Natural killer cell treated with Interleukin-12 subunit alpha and Interleukin-12 subunit beta and Interleukin-15 and Interleukin-18, amount 100 ng/mL, for 72 hours (primary cell): Measurements from ENCODE around the gene DHRS13. TPM values are rescaled to one million over a fixed set of nuclear protein-coding genes. Genes with fewer than 3 reads are reported as not detected.
A peak's percentile ranks its signal among the peaks of the same experiment; 100 is the strongest.
"Not testable (repeated sequence)": the region's sequence is repeated elsewhere in the genome, so short reads cannot be mapped to it uniquely, and the experiment has no call there.

ENCODE experiments used
- ATAC-seq, 2 donors: fragments of 150-1000 bp; cut with Tn5 transposase in 1 of 2; sonication (Bioruptor Pico), chemical (Tn5 transposase) in 1 of 2; 2 replicates each; pipeline ENCODE4 v1.10.0; 2021
- DNase-seq: peaks from one replicate; pipeline ENCODE4 v3.0.0; 2022; ENCODE audit warnings: low spot score
- H3K27ac Mint-ChIP-seq, 2 donors: 1 replicate in 1 of 2; 2 replicates in 1 of 2; pipeline ENCODE4 v1.8.0; 2022; ENCODE audit warnings: mixed read lengths in 2 of 2, mild to moderate bottlenecking in 1 of 2, moderate library complexity in 1 of 2
- H3K27me3 Mint-ChIP-seq, 2 donors: 1 replicate in 1 of 2; 2 replicates in 1 of 2; pipeline ENCODE4 v1.8.0; 2022; ENCODE audit warnings: mixed read lengths in 2 of 2
- H3K36me3 Mint-ChIP-seq: one replicate; pipeline ENCODE4 v1.8.0; 2022; ENCODE audit warnings: mixed read lengths
- H3K4me1 Mint-ChIP-seq, 2 donors: 1 replicate in 1 of 2; 2 replicates in 1 of 2; pipeline ENCODE4 v1.8.0; 2022; ENCODE audit warnings: low read depth in 2 of 2, mixed read lengths in 2 of 2, mild to moderate bottlenecking in 1 of 2
- H3K4me3 Mint-ChIP-seq: one replicate; pipeline ENCODE4 v1.8.0; 2022; ENCODE audit warnings: mixed read lengths
- H3K9me3 Mint-ChIP-seq: 2 replicates; pipeline ENCODE4 v1.8.0; 2022; ENCODE audit warnings: mixed read lengths
- total RNA-seq, 2 donors: library from RNA; stranded (reverse); gene quantifications; one replicate each; pipeline ENCODE4 v1.2.3, GENCODE V29; 2022

DHRS13 gene
- total RNA-seq, 2 donors from 2014 or later: 22.5 to 26.1 TPM

DNA sequence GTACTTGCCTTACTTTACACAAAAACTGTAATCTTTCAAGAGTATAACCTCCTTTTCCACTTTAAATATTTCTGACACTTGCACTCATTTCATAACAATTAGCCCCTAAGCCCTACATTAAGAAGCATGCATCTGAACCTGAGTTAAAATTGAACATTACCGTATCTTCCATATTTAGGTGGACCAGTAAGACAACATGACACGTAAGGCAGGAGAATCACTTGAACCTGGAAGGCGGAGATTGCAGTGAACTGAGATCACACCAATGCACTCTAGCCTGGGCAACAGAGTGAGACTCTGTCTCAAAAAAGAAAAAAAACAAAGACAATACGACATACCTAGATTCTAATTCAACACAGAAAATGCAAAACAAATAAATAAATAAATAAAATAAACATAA is 41.5 kb upstream of the DHRS13 start:
- no peak overlapping the region for H3K4me3 Mint-ChIP-seq
- no peaks in the 10 kb centered on the region for H3K36me3 Mint-ChIP-seq
- peaks cover 50 to 57% of the 10 kb centered on the region in 2 donors for H3K4me1 Mint-ChIP-seq
- no peaks in the 10 kb centered on the region for H3K9me3 Mint-ChIP-seq
- DNase-seq (no peak), ATAC-seq (no peak)
- H3K27ac Mint-ChIP-seq: peak overlapping the region; percentile 14 to 83
- no peaks in the 10 kb centered on the region for H3K27me3 Mint-ChIP-seq

DNA sequence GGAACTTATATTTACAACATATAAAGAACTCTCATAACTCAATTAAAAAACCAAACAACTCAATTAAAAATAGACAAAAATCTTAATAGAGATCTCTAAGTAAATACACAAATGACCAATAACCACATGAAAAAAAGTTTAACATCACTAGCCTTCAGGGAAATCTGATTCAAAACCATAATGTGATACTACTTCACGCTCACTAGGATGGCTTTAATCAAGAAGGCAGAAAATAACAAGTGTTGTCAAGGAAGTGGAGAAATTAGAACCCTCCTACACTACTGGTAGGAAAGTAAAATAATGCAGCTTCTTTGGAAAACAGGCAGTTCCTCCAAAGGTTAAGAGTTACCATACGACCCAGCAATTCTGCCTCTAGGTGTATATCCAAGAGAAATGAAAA is 40.0 kb upstream of the DHRS13 start:
- Mint-ChIP-seq H3K9me3 (no peaks in the 10 kb centered on the region), H3K27me3 (no peaks in the 10 kb centered on the region), H3K4me1 (peaks cover 51 to 55% of the 10 kb centered on the region in 2 donors), H3K27ac (no peak overlapping the region), H3K36me3 (no peaks in the 10 kb centered on the region), H3K4me3 (no peak overlapping the region)
- DNase-seq (no peak), ATAC-seq (no peak)

DNA sequence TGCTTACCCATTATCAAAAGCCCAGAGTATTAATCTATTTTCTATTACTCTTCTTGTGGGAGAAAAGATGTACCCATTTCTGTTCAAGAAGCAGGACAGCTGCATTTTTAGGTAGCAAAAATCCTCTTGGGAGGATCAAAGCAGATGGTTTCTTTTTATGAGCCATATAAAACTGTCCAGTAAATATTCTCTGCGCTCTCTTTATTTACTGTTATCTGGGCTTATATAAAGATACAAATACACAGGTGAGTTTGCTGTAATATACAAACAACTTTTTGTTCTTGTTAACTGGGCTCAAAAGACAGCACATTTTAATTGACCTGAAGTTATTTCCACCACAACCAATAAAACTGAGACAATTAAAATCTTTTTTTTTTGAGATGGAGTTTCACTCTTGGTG is 38.4 kb upstream of the DHRS13 start:
- Mint-ChIP-seq H3K4me1 (peaks cover 54 to 61% of the 10 kb centered on the region in 2 donors), H3K27me3 (no peaks in the 10 kb centered on the region), H3K9me3 (no peaks in the 10 kb centered on the region), H3K36me3 (no peaks in the 10 kb centered on the region), H3K4me3 (no peak overlapping the region), H3K27ac (peak overlapping the region in 1 of 2 donors; percentile 59)
- no peak for DNase-seq
- ATAC-seq: no peak

DNA sequence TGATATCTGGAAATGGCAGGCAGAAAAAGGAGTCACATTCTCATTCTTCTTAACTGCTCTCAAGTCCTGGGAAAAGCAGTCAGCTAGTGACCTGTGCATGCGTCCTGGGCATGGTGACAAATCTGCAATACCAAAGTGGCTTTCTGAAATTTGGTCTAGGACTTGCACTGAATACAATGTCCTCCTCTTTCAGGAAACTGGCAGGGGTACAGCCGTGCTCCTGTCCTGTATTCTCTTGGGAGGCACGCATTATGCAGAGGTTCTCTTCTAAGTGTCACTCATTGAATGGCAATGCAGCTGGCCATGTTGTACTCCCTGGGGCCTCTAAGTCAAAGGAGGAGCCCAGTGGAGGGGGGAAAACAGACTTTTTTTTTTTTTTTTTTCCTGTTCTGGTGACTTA is 37.8 kb upstream of the DHRS13 start:
- Mint-ChIP-seq H3K4me3 (no peak overlapping the region), H3K27ac (no peak overlapping the region), H3K36me3 (no peaks in the 10 kb centered on the region), H3K27me3 (no peaks in the 10 kb centered on the region), H3K4me1 (peaks cover 55 to 63% of the 10 kb centered on the region in 2 donors), H3K9me3 (no peaks in the 10 kb centered on the region)
- no peak for DNase-seq
- no peak for ATAC-seq

DNA sequence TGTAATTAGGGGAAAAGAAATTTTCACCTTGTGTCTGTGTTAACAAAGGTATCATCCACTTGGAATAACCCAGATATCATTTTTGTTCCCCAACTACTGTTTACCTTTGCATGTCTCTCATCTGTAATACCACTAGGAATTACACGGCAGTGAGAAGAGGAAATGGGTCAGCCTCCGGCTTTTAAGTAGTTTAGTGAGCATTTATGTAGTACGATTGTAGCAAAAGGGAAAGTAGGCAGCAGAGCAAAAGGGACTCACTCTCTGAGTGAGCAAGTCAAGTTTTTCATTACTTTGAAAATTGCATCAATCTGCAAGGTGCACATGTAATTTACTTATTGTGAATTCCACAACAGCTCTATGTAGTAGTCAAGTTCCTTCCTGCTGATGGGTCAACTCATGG is 37.3 kb upstream of the DHRS13 start:
- Mint-ChIP-seq H3K9me3 (no peaks in the 10 kb centered on the region), H3K36me3 (no peaks in the 10 kb centered on the region), H3K27ac (no peak overlapping the region), H3K4me3 (no peak overlapping the region), H3K27me3 (no peaks in the 10 kb centered on the region), H3K4me1 (peaks cover 56 to 61% of the 10 kb centered on the region in 2 donors)
- no peak for DNase-seq
- ATAC-seq: no peak

DNA sequence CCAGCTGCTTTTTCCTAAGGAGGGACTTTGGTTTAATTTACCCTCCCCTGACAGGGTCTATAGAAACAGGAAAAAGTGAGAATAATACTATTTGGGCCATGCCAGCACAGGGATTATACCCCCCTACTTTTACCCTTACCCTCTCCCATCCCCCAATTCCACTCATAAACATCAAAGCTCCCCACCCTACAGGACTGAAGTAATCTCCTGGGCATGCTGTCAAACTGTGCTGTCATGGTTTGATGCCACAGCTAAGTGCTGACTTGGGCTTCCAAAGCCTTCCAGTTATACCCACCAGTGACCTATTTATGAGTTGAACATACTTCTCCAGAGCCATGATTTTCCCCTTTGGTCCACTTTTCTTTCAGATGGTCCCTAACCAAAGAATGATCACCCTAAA is 35.7 kb upstream of the DHRS13 start:
- DNase-seq: no peak
- H3K27ac Mint-ChIP-seq: no peak overlapping the region
- H3K9me3 Mint-ChIP-seq: no peaks in the 10 kb centered on the region
- H3K36me3 Mint-ChIP-seq: no peaks in the 10 kb centered on the region
- no peak overlapping the region for H3K4me3 Mint-ChIP-seq
- H3K27me3 Mint-ChIP-seq: no peaks in the 10 kb centered on the region
- H3K4me1 Mint-ChIP-seq: peaks cover 54 to 58% of the 10 kb centered on the region in 2 donors
- no peak for ATAC-seq

DNA sequence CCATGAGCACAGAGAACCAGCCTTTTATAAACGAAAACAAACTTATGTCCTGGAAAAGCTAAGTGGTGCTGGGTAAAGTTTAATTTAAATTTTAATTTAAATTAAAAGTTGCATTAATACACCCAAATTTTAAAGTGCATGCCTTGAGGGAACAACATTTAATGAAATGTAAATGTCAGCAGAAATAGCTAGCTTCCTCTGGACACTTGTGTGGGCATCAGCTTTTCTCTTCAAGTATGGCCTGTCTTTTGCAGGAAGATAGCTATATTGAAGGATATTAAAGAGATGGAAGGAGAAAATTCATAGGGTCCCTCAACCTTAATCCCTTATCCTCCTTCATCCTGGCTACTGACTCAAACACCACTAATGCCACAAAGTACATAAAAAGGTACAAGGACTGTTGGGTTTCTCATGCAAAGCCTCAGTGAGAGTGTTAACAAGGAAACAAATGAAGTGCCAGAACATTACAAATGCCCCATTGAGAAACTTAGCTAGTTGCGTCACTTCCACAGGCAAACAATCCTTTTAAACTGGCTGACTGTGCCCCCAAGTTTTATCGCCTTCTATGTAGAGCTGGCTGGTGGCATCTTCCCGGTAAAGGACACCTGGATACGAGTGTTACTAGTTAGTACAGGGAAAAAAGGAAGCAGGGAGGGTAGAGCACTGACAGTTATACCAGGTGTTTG is 34.3 kb upstream of the DHRS13 start:
- ATAC-seq: peak; percentile 71 to 79
- peak overlapping the region; percentile 66 for H3K4me3 Mint-ChIP-seq
- no peaks in the 10 kb centered on the region for H3K9me3 Mint-ChIP-seq
- H3K4me1 Mint-ChIP-seq: peaks cover 54 to 57% of the 10 kb centered on the region in 2 donors
- peak overlapping the region; percentile 55 to 60 for H3K27ac Mint-ChIP-seq
- H3K27me3 Mint-ChIP-seq: no peaks in the 10 kb centered on the region
- no peaks in the 10 kb centered on the region for H3K36me3 Mint-ChIP-seq
- DNase-seq: no peak

DNA sequence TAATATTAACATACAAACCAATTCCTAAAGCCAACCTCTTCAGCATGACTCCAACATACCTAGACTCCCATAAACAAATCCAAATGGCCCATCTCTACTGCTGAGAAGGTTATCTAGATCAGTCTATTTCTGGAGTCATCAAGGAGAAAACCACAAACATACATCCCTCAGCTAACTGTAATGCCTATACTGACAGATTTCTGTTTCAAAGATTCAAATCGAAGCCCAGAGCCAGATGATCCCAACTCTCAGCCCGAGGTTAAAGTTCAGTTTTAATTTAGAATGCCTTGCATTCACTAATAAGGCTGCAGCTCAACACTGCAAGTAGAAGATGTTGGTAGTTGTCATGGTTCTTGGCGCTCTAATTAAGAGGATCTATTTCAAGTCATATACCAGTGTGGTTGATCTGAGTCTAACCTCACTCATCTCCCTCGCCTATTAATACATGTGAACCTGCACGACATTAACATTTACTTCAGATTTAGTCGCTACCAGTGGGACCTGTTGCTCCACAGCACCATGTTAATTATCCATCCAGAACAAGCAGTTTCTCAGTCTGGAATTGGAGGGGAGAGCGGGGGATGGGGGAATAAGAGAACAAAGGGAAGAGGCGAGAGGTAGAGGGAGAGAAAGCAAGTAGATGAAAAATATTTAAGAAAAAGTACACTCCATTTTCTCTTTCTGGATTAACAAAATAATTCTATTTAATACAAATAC is 33.0 kb upstream of the DHRS13 start:
- no peak overlapping the region for H3K4me3 Mint-ChIP-seq
- no peak for DNase-seq
- no peaks in the 10 kb centered on the region for H3K9me3 Mint-ChIP-seq
- H3K4me1 Mint-ChIP-seq: peaks cover 47 to 53% of the 10 kb centered on the region in 2 donors
- no peaks in the 10 kb centered on the region for H3K36me3 Mint-ChIP-seq
- no peak for ATAC-seq
- peak overlapping the region; percentile 55 to 60 for H3K27ac Mint-ChIP-seq
- H3K27me3 Mint-ChIP-seq: no peaks in the 10 kb centered on the region

DNA sequence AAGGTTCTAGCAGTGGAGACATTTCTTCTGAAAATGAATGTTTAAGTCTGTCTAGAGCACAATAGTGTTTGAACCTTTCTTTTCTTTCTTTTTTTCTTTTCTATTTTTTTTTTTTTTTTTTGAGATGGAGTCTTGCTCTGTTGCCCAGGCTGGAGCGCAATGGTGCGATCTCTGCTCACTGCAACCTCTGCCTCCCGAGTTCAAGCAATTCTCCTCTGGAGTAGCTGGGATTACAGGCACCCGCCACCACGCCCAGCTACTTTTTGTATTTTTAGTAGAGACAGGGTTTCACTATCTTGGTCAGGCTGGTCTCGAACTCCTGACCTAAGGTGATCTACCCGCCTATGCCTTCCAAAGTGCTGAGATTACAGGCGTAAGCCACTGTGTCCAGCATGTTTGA is 31.6 kb upstream of the DHRS13 start:
- Mint-ChIP-seq H3K4me1 (peaks cover 45 to 48% of the 10 kb centered on the region in 2 donors), H3K27ac (peak overlapping the region in 1 of 2 donors; percentile 33)
- not testable (repeated sequence) for H3K9me3 Mint-ChIP-seq, DNase-seq, ATAC-seq, H3K27me3 Mint-ChIP-seq, H3K4me3 Mint-ChIP-seq, H3K36me3 Mint-ChIP-seq

DNA sequence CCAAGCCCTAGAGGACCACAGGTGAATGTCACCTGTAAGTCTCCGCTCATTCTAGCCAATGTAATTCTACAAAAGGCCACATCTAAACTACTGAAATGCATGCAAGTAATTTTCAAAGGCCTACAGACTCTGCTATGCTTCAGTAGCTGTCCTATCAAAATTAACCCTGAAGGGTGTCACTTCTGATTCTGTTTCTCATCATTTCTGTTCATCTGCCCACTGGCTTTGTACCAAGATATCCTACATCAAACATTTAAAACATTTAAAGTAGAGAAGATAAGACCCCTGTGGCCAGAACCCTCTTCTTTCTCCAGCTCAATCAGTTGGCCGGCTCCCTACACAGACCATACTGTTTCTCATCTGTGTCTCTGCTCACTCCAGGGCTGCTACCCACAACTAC is 26.9 kb upstream of the DHRS13 start:
- peak overlapping the region; percentile 13 to 36 for H3K27ac Mint-ChIP-seq
- DNase-seq: no peak
- peaks cover 44 to 50% of the 10 kb centered on the region in 2 donors for H3K4me1 Mint-ChIP-seq
- H3K9me3 Mint-ChIP-seq: peaks cover 3% of the 10 kb centered on the region
- no peak for ATAC-seq
- peaks cover 22% of the 10 kb centered on the region for H3K36me3 Mint-ChIP-seq
- H3K27me3 Mint-ChIP-seq: no peaks in the 10 kb centered on the region
- H3K4me3 Mint-ChIP-seq: no peak overlapping the region

DNA sequence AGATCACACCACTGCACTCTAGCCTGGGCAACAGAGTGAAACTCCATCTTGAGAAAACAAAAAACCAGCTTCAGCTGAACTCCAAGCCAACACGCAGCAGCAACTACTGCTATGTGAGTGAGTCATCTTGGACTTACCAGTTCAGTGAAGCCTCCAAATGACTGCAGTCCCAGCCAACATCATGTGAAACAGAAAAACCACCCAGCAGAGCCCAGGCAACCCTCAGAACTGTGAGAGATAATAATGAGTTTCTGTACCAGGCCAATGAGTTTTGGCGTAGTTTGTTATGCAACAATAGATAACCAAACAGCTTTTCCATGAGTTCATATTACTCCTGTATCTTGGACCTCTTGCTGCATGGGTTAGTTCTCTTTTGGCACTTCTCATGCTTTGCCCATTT is 25.2 kb upstream of the DHRS13 start:
- no peaks in the 10 kb centered on the region for H3K27me3 Mint-ChIP-seq
- H3K4me1 Mint-ChIP-seq: peaks cover 49 to 52% of the 10 kb centered on the region in 2 donors
- peak overlapping the region; percentile 32 for H3K4me3 Mint-ChIP-seq
- H3K9me3 Mint-ChIP-seq: peaks cover 3% of the 10 kb centered on the region
- ATAC-seq (peak; percentile 85), DNase-seq (peak; percentile 75)
- peak overlapping the region; percentile 83 to 95 for H3K27ac Mint-ChIP-seq
- H3K36me3 Mint-ChIP-seq: peaks cover 25% of the 10 kb centered on the region

DNA sequence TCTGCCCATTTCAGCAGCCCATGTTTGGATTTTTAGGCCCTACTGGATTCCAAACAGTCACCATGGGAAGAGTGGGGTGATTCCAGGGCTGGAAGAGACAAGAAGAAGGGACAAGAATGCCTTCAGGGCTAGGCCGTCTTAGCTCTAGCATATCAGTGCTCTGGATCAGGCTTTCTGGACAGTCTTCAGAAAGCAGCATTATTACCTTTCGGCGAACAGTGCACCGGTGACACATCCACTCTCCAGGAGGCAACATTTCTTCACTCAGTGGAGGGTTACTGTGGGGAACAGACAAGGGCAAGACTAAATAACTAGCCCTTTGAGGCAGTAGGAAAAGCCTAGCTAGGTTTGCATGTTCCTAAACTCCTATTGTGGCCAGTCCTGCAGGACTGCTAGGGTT is 23.9 kb upstream of the DHRS13 start:
- Mint-ChIP-seq H3K36me3 (peaks cover 31% of the 10 kb centered on the region), H3K27me3 (no peaks in the 10 kb centered on the region), H3K4me1 (peaks cover 49 to 52% of the 10 kb centered on the region in 2 donors), H3K27ac (peak overlapping the region; percentile 83 to 95), H3K9me3 (peaks cover 3% of the 10 kb centered on the region), H3K4me3 (peak overlapping the region; percentile 78)
- ATAC-seq: no peak
- DNase-seq: no peak

DNA sequence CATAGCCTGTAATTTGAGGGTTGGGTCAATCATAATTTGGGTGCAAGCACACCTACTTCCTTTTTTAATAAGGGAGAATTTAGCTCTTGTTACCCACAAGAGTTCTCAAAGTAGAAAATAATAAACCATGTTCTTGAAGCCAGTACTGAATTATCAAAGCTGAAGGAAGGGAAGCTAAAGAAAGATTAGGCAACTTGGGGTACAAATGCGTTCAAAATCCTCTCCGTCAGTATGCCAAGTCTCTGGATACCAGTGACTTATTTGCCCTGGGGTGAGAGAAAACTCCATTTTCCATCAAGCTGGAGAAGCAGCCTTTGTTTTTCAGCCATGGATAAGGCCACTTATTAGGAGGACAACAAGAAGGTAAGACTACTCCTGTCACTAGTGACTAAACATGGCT is 23.5 kb upstream of the DHRS13 start:
- H3K4me3 Mint-ChIP-seq: peak overlapping the region; percentile 78
- H3K9me3 Mint-ChIP-seq: peaks cover 3% of the 10 kb centered on the region
- H3K27me3 Mint-ChIP-seq: no peaks in the 10 kb centered on the region
- no peak for ATAC-seq
- peak overlapping the region; percentile 83 to 95 for H3K27ac Mint-ChIP-seq
- no peak for DNase-seq
- H3K36me3 Mint-ChIP-seq: peaks cover 35% of the 10 kb centered on the region
- peaks cover 49 to 52% of the 10 kb centered on the region in 2 donors for H3K4me1 Mint-ChIP-seq

DNA sequence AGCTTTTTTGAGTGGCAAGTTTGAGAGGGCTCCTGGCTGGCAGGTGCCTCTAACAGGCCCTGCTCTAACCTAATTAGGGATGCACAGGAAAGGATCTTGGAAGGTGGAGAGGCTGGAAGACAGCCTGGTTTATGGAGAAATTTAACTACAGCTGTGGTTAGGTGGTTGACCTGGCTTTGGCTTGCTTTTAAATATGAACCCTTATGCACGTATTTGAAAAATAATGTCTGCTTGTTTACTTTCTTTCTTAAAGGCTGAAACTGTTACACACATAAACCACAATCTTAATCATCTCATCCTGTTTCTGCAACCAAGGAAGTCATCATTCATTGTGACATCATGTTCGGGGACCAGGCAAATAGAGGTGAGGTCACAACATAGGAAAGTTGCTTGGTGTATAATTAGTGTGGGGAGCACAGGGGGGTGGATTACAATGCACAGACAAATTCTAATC is 23.1 kb upstream of the DHRS13 start:
- H3K27me3 Mint-ChIP-seq: no peaks in the 10 kb centered on the region
- ATAC-seq (peak; percentile 91), DNase-seq (peak; percentile 66)
- H3K4me1 Mint-ChIP-seq: peaks cover 49 to 52% of the 10 kb centered on the region in 2 donors
- H3K27ac Mint-ChIP-seq: peak overlapping the region; percentile 83 to 95
- peak overlapping the region; percentile 78 for H3K4me3 Mint-ChIP-seq
- H3K36me3 Mint-ChIP-seq: peaks cover 38% of the 10 kb centered on the region
- peaks cover 3% of the 10 kb centered on the region for H3K9me3 Mint-ChIP-seq
